Common myeloid progenitor, CD34-positive (primary cell): Measurements from ENCODE around the gene C15orf62.

Source experiments
- CTCF ChIA-PET: fragments of 350-600 bp; sonication (Branson Sonifier 250); formaldehyde crosslinking; loops from one replicate; lab custom pipeline; 2021; ENCODE audit warnings: antibody characterized with exemption; lab: Charles Lee
- POLR2A ChIA-PET: fragments of 350-600 bp; sonication (Branson Sonifier 250); formaldehyde crosslinking; loops from one replicate; lab custom pipeline; 2021; ENCODE audit warnings: antibody characterized with exemption; lab: Charles Lee
- DNase-seq, 3 donors: peaks; one replicate each; pipeline versions ENCODE4 v3.0.0 to v3.0.0-alpha.2; 2013
- H3K27ac ChIP-seq, 2 experiments: 1 replicate in 1 of 2; 2 replicates in 1 of 2; pipeline ENCODE4 v1.7.0; 2013; ENCODE audit warnings: inconsistent platforms in 2 of 2, low read length in 2 of 2, mild to moderate bottlenecking in 2 of 2, low read depth in 1 of 2, moderate library complexity in 1 of 2; ENCODE audit not compliant: severe bottlenecking in 2 of 2, insufficient read depth in 1 of 2, poor library complexity in 1 of 2
- H3K27me3 ChIP-seq, 5 experiments: replicated peaks in 2 of 5; 1 replicate in 3 of 5; 2 replicates in 2 of 5; pipeline versions ENCODE4 v1.6.1 to v1.7.0; 2013; ENCODE audit warnings: low read length in 4 of 5, mild to moderate bottlenecking in 2 of 5, moderate library complexity in 2 of 5, inconsistent platforms in 1 of 5; ENCODE audit not compliant: insufficient read depth in 5 of 5, control insufficient read depth in 4 of 5
- H3K36me3 ChIP-seq, 4 experiments: 1 replicate in 2 of 4; 2 replicates in 2 of 4; pipeline versions ENCODE4 v1.6.1 to v1.7.0; 2013; ENCODE audit warnings: low read length in 3 of 4, control low read depth in 1 of 4, mild to moderate bottlenecking in 1 of 4; ENCODE audit not compliant: control insufficient read depth in 4 of 4, insufficient read depth in 4 of 4
- H3K4me1 ChIP-seq, 4 experiments: 1 replicate in 3 of 4; 2 replicates in 1 of 4; pipeline versions ENCODE4 v1.6.1 to v1.7.1; 2013; ENCODE audit warnings: low read length in 3 of 4, mild to moderate bottlenecking in 3 of 4, control low read depth in 1 of 4, inconsistent platforms in 1 of 4, moderate library complexity in 1 of 4; ENCODE audit not compliant: control insufficient read depth in 4 of 4, insufficient read depth in 4 of 4; ENCODE audit errors: control extremely low read depth in 1 of 4
- H3K4me3 ChIP-seq, 7 experiments: 1 replicate in 4 of 7; 2 replicates in 3 of 7; pipeline versions ENCODE4 v1.5.1 to v1.7.0; 2013; ENCODE audit warnings: mild to moderate bottlenecking in 7 of 7, low read length in 6 of 7, moderate library complexity in 6 of 7, inconsistent platforms in 2 of 7, low read depth in 2 of 7, control low read depth in 1 of 7; ENCODE audit not compliant: insufficient read depth in 4 of 7, control insufficient read depth in 1 of 7; ENCODE audit errors: extremely low read depth in 1 of 7
- H3K9me3 ChIP-seq, 5 experiments: 1 replicate in 4 of 5; 2 replicates in 1 of 5; pipeline versions ENCODE4 v1.6.1 to v1.7.1; 2013; ENCODE audit warnings: low read length in 4 of 5, mild to moderate bottlenecking in 2 of 5, inconsistent platforms in 1 of 5, low read depth in 1 of 5, moderate library complexity in 1 of 5; ENCODE audit not compliant: control insufficient read depth in 4 of 5, insufficient read depth in 2 of 5; ENCODE audit errors: control extremely low read depth in 1 of 5
- WGBS: methylation state at CpG from one replicate; pipeline ENCODE4 v1.1.5; 2013; ENCODE audit not compliant: insufficient coverage; 5-methylcytosine and 5-hydroxymethylcytosine counted together

C15orf62 gene

DNA sequence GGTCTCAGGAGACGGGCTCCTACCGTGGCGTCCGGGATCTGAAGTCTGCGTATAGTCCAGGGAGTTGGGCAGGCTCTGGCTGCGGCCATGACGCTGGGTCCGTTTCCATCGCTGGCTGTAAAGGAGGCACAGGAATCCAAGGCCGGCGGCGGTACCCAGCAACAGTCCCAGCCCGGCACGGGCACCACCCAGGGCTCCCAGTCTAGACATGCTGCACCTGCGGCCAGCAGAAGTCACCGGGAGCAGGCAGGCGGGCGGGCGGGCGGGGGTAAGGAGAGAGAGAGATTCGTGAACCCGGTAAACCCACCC lies 15.3 kb upstream of the C15orf62 start:
- WGBS: 2% methylated on average over 15 of the region's 22 CpGs
- Histone ChIP-seq H3K9me3 (no peaks in the 10 kb centered on the region), H3K27ac (peak overlapping the region; percentile 77 to 92), H3K27me3 (no peaks in the 10 kb centered on the region), H3K36me3 (peaks cover 2 to 31% (median 21%) of the 10 kb centered on the region in 4 experiments), H3K4me3 (peak overlapping the region; percentile 82 to 99 (median 95)), H3K4me1 (peaks cover 0 to 37% (median 28%) of the 10 kb centered on the region in 4 experiments)
- ChIA-PET CTCF (interaction anchor here (13.4 kb wide), 1 partner anchor 28 kb away, joined by 204 read pairs; no protein-coding TSS in a partner anchor), POLR2A (no interaction called here)
- DNase-seq: no peak

DNA sequence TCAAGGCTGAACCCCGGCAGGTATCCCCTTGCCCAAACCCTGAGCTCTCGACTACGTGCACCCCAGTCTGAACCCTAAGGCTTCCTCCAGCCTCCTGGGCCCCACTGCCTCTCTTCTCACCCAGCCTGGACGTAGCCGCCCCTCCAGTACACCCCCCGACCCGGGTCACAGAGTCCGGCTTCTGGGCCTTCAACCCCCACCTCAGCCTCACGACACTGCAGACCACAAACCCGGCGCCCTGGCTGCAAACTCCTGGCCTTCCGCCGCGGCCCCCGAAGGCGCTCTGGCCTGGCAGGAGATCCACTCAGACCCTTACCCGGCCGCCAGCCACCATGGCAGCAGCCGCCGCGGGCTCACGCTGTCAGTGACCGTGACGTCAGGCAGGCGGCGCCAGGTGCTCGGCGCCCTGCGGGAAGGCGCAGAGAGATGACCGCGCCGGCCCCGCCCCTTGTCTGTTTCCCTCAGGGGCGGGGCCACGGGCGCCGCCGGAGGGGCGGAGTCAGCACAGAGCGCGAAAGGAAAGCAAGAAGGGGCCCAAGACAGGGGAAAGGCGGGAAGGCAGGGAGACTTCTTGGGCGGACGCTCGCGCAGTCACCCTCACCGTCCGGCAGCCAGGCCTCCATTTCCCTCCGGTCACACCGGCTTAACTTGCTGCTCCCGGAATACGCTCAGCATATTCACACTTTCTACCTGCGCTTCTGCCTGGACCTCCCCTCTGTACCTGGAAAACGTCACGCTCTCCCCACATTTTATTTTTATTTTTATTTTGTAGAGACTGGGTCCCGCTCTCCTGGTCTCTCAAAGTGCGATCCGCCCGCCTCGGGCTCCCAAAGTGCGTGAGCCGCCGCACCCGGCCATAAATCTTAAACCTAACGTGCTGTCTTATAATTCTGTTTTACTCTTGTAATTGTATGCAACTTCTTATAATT lies 14.6 kb upstream of the C15orf62 start, which contains the start of gene RMDN3:
Gene RMDN3, minus strand, starts transcription at position 372 of the 929 bp plus-strand sequence. CDS start 471 bp downstream, outside the sequence.
- H3K4me1 ChIP-seq: peaks cover 0 to 39% (median 28%) of the 10 kb centered on the region in 4 experiments
- peak; percentile 91 to 94 (median 93) for DNase-seq
- H3K27ac ChIP-seq: peak within 1 kb of the TSS; percentile 77 to 92
- no peaks in the 10 kb centered on the region for H3K9me3 ChIP-seq
- peaks cover 2 to 26% (median 19%) of the 10 kb centered on the region in 4 experiments for H3K36me3 ChIP-seq
- 0% methylated on average over 42 of the region's 66 CpGs for WGBS
- peak within 1 kb of the TSS; percentile 82 to 99 (median 95) for H3K4me3 ChIP-seq
- ChIA-PET POLR2A (interaction anchor here (0.7 kb wide), 1 partner anchor 1071 kb away, joined by 3 read pairs; no protein-coding TSS in a partner anchor), CTCF (interaction anchor here (1.2 to 13.4 kb wide), 3 partner anchors 14 to 27 kb away, joined by 5 to 204 read pairs (median 7); no protein-coding TSS in a partner anchor)
- H3K27me3 ChIP-seq: no peaks in the 10 kb centered on the region

GRCh38 chr15:40755812-40756208 lies 14.0 kb upstream of the C15orf62 start:
- WGBS: 97% methylated on average over 5 of the region's 10 CpGs
- Histone ChIP-seq H3K36me3 (peaks cover 2 to 21% (median 13%) of the 10 kb centered on the region in 4 experiments), H3K27ac (peak overlapping the region; percentile 77 to 92), H3K9me3 (no peaks in the 10 kb centered on the region), H3K4me1 (peaks cover 0 to 43% (median 28%) of the 10 kb centered on the region in 4 experiments), H3K4me3 (peak overlapping the region; percentile 82 to 99 (median 95)), H3K27me3 (no peaks in the 10 kb centered on the region)
- ChIA-PET CTCF (interaction anchor here (1.0 to 1.8 kb wide), 3 partner anchors 13 to 188 kb away, joined by 3 to 7 read pairs (median 5); no protein-coding TSS in a partner anchor), POLR2A (interaction anchor here (0.6 to 0.7 kb wide), 2 partner anchors 1070 to 1357 kb away, joined by 3 to 5 read pairs; no protein-coding TSS in a partner anchor)
- DNase-seq: no peak

GRCh38 chr15:40756938-40757337 lies 12.8 kb upstream of the C15orf62 start:
- 17% methylated on average over 5 of the region's 6 CpGs for WGBS
- POLR2A ChIA-PET: interaction anchor here (1.2 kb wide), 1 partner anchor 13 kb away, joined by 4 read pairs; the partner anchor contains the start of gene C15orf62
- CTCF ChIA-PET: interaction anchor here (0.9 to 1.8 kb wide), 6 partner anchors 10 to 189 kb away, joined by 3 to 7 read pairs (median 4); no protein-coding TSS in a partner anchor

GRCh38 chr15:40759961-40760360 lies 9.8 kb upstream of the C15orf62 start:
- Histone ChIP-seq H3K27me3 (no peaks in the 10 kb centered on the region), H3K4me3 (no peak overlapping the region), H3K9me3 (no peaks in the 10 kb centered on the region), H3K36me3 (no peaks in the 10 kb centered on the region), H3K4me1 (peaks cover 5 to 53% (median 39%) of the 10 kb centered on the region in 4 experiments), H3K27ac (no peak overlapping the region)
- no peak for DNase-seq
- ChIA-PET CTCF (interaction anchor here (2.1 to 14.6 kb wide), 2 partner anchors 13 to 25 kb away, joined by 5 to 123 read pairs; no protein-coding TSS in a partner anchor), POLR2A (no interaction called here)
- 95% methylated on average over 5 of the region's 5 CpGs for WGBS

More at GRCh38 chr15:40756938-40757337, 12.8 kb upstream of the C15orf62 start:
- Histone ChIP-seq H3K4me3 (peak overlapping the region in 1 of 7 experiments; percentile 1), H3K27me3 (no peaks in the 10 kb centered on the region), H3K4me1 (peaks cover 0 to 43% (median 28%) of the 10 kb centered on the region in 4 experiments), H3K36me3 (peaks cover 2 to 9% (median 4%) of the 10 kb centered on the region in 4 experiments), H3K27ac (peak overlapping the region in 1 of 2 experiments; percentile 14), H3K9me3 (no peaks in the 10 kb centered on the region)
- peak in 2 of 3 donors; percentile 33 to 59 for DNase-seq

DNA sequence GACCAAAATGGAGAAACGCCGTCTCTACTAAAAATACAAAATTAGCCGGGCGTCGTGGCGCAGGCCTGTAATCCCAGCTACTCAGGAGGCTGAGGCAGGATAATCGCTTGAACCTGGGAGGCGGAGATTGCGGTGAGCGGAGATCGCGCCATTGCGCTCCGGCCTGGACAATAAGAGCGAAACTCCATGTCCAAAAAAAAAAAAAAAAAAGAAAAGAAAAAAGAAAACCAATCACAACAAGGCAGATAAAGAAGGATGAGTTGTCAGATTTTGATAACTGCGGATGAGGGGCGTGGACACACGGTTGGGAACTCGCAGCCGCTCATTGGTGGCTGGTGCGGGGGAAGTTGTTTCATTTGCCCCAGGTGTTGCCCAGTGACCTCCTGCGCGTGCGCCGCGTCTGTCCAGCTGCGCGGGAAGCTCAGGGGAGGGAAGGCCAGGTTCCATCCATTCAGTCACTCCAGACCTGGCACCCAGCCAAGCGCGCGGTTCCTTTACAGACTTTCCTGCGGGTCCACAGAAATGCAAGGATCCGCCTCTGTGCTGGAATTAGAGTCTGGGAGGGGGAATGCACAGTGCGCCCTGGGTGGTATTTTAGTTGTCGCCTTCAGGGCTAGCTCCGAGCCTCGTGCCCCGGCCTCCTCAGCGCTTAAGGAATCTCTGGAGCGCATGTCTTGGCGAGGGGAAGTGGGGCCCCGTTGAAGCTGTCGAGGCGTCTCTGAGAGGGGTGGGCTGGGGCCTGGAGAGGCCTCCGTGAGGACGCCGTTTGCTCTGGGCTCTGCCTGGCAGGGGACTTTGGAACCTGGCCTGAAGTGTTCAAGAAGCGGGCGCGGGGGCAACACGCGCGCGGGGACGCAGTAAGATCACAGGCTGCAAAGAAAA lies 6.6 kb upstream of the C15orf62 start:
- Histone ChIP-seq H3K4me3 (peak overlapping the region; percentile 47 to 81 (median 64)), H3K27ac (no peak overlapping the region), H3K4me1 (peaks cover 5 to 57% (median 40%) of the 10 kb centered on the region in 4 experiments), H3K27me3 (no peaks in the 10 kb centered on the region), H3K9me3 (no peaks in the 10 kb centered on the region), H3K36me3 (peaks cover 0 to 19% (median 10%) of the 10 kb centered on the region in 4 experiments)
- ChIA-PET POLR2A (no interaction called here), CTCF (interaction anchor here (1.1 to 14.6 kb wide), 4 partner anchors 12 to 22 kb away, joined by 3 to 123 read pairs (median 8); no protein-coding TSS in a partner anchor)
- WGBS: 32% methylated on average over 16 of the region's 55 CpGs
- peak in 2 of 3 donors; percentile 62 to 75 for DNase-seq
